Retina (tissue), 1 donor: ENCODE measurements around the gene PLBD2.

Experiments used
- DNase-seq: peaks from one replicate; pipeline ENCODE4 v3.0.0-alpha.2; 2016

The PLBD2 gene

GRCh38 chr12:113371808-113372207 lies 13.4 kb downstream of the PLBD2 start:
- DNase-seq = no peak

- DNase-seq = no peak
Observed at GRCh38 chr12:113372371-113372770, 14.0 kb downstream of the PLBD2 start.

GRCh38 chr12:113373440-113373839 lies 15.1 kb downstream of the PLBD2 start:
- DNase-seq = no peak

- no peak for DNase-seq
Observed at GRCh38 chr12:113373969-113374368, 15.6 kb downstream of the PLBD2 start.

- no peak for DNase-seq
Observed at GRCh38 chr12:113374823-113375428, 16.5 kb downstream of the PLBD2 start.

- no peak for DNase-seq
Observed at GRCh38 chr12:113378291-113378690, 19.9 kb downstream of the PLBD2 start.

GRCh38 chr12:113381220-113381619 lies 22.8 kb downstream of the PLBD2 start:
- no peak for DNase-seq

GRCh38 chr12:113382206-113382605 lies 23.8 kb downstream of the PLBD2 start:
- no peak for DNase-seq

- DNase-seq = no peak
Observed at GRCh38 chr12:113384778-113385177, 26.4 kb downstream of the PLBD2 start.

GRCh38 chr12:113385282-113385882 lies 27.0 kb downstream of the PLBD2 start:
- DNase-seq = no peak

- DNase-seq = no peak
Observed at GRCh38 chr12:113386866-113387566, 28.6 kb downstream of the PLBD2 start.

- DNase-seq = no peak
Observed at GRCh38 chr12:113387631-113388030, 29.2 kb downstream of the PLBD2 start.

- DNase-seq = no peak
Observed at GRCh38 chr12:113388351-113388750, 30.0 kb downstream of the PLBD2 start.

GRCh38 chr12:113390064-113391043 lies 32.0 kb downstream of the PLBD2 start:
- no peak for DNase-seq

- DNase-seq = no peak
Observed at GRCh38 chr12:113391145-113391544, 32.8 kb downstream of the PLBD2 start.

- no peak for DNase-seq
Observed at GRCh38 chr12:113391650-113392337, 33.4 kb downstream of the PLBD2 start.

GRCh38 chr12:113392520-113392919 lies 34.1 kb downstream of the PLBD2 start:
- DNase-seq = no peak

GRCh38 chr12:113392988-113393579 lies 34.7 kb downstream of the PLBD2 start:
- no peak for DNase-seq

GRCh38 chr12:113393749-113394148 lies 35.4 kb downstream of the PLBD2 start:
- no peak for DNase-seq

GRCh38 chr12:113395119-113395518 lies 36.7 kb downstream of the PLBD2 start:
- DNase-seq = no peak

GRCh38 chr12:113396200-113396599 lies 37.8 kb downstream of the PLBD2 start:
- no peak for DNase-seq
